Central memory CD4-positive, alpha-beta T cell (primary cell): Measurements from ENCODE around the gene TAF10.

ENCODE experiments used
- DNase-seq: peaks from one replicate; pipeline ENCODE4 v3.0.0; 2022
- total RNA-seq, 3 experiments: gene quantifications; one replicate each; lab custom pipeline; 2026; lab: John Stamatoyannopoulos, UW

Gene TAF10
- 7.5 to 41.5 (median 14.9) reads per million in 3 experiments for total RNA-seq

DNA sequence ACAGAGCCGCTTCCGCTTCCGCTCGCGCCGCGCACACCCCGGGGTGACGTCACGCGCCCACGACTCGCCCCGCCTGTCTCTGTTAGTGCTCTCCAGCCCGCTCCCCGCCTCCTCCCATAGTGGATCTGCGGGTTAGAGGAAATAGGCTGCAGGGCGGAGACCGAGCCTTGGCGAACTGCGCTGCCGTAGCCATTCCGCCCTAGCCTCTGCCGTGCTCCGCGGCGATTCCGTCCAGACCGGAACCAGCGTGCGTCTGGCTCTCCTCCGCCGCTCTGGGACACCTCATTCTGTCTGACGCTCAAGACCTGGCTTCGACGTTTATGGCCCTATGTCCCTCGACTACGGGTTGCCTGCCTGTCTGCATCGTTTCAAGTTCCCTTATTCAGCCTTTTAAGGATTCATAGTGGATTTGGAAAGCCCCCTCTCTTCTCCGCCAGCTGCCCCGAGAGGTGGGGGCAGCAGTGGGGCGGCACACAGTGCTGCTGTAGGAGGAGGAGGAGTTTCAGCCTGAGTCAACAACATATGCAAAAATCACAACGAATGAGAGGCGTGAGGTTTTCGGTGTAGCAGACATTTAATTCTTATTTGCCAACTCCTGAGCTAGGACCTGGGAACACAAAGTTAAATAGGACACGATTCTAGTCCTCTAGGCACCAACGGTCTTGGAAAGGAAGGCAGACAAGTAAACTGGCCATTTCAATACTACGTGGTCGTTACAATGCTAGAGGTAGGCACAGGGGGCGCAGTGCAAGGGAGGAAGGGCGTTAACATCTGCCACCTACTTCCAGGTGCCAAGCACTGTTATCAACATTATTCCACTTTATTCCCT, at the start of gene TAF10:
TSS of gene TAF10 (minus strand) at position 4 of the 829 bp plus-strand sequence. CDS start 27 bp downstream, outside the sequence.
- DNase-seq = peak; percentile 96

DNA sequence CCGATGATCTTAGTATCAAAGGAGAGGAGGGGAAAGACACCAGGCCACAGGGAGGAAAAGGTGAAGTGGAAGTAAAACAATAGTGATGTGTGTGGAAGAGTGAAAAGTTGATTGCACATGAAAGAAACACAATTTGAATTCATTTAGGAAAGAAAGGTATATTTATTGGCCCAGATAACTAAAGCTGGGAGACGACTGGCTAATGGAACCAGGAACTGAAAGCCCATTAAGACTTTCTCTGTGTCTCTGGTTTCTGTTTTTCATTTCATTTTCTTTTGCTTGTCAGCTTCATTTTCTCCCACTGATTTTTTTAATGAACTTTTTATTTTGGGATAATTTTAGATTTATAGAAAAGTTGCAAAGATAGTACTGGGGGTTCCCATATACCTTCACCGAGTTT, 48.7 kb upstream of the TAF10 start:
- no peak for DNase-seq

DNA sequence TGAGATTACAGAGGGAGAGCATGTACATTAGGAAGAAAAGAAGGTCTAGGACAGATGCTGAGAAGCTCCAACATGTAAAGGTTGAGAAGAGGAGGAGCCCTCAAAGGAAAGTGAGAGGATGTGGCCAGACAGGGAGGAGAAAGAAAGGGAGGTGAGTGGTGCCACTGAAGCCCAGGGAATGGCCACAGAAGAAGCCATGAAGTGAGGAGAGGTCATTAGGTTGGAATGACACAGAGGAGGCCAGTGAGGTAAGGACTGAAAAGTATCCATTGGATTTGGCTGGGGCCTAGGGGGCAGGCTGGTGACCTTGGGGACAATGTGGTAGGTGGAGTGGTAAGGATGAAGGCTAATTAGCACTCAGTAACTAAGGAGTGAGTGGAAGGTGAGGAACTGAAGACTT, 46.6 kb upstream of the TAF10 start:
- no peak for DNase-seq

DNA sequence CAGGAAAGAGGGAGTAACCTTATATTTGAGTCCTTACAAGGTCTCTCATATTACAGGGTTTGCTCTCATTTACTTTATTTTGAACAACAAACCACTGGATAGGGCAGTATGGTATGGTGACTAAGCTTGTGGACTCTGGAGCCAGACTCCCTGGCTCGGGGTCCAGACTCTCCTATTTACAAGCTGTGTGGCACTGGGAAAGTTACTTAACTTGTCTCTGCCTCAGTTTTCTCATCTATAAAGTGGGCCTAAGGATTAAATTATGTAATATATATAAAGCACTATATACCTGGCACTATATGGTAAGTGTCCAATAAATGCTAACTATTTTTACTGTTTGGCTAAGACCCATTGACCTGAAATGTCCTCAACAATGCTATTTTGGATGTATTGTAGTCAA, 45.3 kb upstream of the TAF10 start:
- no peak for DNase-seq

DNA sequence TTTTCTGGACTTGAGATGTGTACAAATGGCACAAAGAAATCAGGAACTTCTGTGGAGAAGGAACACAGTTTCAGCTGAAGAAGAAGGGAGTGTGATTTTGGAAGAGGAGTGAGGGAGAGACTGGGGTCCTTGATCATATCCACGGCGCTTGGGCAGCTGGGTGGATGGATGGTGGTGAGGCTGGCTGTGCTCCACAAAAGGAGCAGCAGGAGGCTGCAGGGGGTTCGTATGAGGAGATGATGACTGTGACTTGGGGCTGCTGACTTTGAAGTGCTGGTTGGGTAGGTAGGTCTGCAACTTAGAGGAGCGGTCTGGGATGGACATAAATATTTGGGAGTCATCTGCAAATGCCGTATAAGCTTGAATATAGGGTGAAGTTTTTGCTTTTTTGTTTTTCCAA, 44.9 kb upstream of the TAF10 start:
- no peak for DNase-seq

DNA sequence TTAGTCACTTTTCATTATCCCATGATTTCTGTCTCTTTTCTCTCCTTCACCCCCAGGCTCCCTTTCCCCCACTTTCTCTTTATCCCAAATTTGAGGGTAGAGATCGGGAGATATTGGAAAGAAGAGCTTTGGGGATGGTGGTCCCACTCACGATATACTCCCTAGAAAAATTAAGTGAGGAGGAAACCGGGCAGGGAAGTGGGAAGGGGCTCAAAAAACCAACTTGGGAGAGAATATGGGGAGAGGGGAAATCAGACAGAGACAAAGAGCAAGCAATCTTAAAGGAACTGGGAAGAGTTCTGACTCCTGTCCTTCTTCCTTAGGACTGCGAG, 44.5 kb upstream of the TAF10 start:
- DNase-seq = no peak

DNA sequence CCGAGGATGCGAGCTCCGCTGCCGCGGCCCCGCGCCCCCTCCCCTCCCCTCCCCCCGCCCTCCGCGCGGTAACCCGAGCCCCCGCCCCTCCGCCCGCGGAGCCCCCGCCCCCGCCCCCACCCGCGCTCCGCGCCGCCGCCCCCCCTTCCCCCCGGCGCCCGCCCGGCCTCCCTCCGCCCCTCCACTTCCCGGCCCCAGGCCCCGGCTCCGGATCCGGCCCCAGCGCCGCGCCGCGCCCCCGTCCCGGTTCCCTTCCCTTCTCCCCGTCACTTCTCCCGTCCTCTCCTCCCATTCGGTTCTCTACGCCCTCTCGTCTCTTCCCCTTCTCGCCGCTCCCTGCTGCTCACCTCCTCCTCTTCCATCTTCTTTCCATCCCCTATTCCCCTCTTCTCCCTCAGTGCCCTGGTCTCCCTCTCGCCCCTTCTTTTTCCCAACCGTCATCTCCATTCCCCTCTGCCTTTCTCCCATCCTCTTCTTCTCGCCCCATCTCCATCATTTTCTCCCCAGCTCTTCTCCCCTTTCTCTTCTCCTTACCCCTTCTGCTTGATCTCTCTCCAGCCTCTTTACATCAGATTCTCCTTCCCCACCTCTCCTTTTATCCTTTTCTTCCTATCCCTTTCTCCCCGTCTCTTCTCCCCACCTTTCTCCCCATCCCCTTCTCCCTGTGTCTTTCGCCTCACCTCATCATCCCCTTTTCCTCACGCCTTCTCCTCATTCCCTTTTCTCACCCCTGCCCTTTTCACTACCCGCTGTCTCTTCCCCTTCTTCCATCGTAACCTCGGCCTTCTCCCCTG, 44.0 kb upstream of the TAF10 start, which contains the start of gene DCHS1:
TSS of gene DCHS1 (minus strand) at position 20 of the 794 bp plus-strand sequence. CDS start 14,196 bp downstream, outside the sequence.
- DNase-seq = no peak

DNA sequence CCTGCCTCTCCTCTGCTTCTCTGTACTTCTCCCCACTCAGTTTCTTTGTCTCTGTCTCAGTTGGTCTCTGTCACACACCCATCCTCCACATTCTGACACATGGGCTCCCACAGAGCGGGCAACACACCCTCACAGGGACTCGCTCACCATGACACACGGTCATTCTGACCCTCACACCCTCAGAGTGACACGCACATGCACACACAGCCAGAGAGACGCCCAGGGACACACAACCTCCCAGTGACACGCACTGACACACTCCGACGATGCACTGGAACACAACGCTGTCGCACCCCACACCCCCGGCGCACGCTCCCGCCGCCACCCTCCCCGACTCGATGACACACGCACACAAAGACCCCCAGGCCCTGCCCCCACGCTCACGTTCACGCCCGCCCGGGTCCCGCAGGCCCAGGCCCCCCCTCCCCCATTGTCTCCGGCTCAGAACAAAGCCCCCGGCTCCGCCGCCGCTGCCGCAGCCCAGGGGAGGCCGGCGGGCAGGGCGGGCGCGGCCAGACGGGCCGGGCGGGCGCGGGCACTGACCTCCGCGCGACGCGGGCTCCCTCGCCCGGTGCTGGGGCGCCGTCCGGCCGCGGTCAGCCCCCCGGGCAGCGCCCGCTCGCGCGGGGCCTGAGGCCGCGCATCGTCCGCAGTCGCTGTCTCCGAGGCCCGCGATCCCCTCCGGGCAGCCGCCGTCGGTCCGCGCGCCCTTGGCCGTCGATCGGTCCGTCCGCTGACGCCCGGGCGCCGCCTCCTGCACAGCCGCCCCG, 43.2 kb upstream of the TAF10 start:
- no peak for DNase-seq

DNA sequence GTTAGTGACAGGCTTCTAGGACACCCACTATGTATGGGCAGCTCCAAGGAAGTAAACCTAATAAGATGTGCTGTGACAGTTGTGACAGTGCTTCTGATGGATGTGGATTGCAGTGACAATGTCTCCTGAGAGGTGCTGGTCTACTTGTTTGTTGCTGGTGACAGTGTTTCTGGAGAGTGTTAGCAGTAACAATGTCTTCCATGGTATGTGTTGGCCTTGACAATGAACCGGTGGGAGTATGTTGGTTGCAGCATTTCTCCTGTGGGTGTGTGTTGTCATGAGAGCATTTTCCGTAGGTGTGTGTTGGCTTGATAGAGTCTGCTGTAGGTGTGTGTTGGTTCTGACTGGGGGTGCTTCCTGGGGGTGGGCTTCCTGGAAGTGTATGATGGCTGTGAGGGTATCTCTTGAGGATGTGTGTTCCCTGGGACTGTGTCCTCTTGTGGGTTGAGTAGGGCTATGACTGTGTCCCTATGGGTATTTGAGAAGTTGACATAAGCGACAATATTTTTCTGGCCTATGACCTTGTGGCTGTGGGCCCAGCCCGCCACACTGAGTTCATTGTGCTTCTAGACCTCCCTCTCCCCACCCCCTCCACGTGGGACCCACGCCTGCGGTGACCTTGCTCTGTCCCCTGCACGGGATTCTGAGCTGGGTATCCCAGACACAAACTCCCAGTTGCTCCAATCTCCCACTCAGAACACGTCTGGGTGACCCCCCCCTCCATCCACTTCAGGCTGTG, 42.4 kb upstream of the TAF10 start:
- no peak for DNase-seq

DNA sequence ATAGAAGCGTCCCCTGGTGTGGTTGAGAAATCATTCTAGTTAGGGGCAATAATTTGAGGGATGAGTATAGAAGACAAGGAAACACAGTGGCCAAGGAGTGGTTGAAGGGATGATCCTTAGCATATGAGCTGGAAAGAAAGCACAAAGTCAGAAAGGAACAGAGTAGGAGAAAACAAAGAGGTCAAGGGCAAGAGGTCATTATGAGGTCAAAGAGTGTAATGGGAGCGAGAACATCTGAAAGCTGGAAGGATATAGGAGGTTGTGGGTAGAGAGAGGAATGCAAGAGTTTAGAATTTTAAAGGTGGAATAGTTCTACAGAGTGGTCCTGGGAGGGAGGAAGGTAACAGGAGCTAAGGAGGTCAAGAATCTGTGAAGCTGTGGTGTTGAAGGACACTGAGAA, 41.6 kb upstream of the TAF10 start:
- no peak for DNase-seq

DNA sequence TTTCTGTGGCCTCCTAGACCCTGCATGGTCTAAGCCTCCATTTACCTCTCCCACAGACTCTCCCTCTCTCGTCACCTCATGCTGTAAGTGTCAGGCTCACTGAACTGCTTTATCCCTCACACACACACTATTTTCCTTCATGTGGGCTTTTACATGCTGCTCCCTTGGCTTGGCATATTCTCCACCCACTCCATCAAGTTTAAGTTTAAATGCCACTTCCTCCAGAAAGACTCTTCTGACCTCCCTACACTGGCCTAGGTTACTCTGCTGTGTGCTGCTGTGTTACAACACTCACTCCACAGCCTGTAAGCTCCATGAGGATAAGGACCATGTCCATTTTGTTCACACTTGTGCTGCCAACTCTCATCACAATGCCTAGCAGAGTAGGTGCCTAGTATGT, 41.1 kb upstream of the TAF10 start:
- no peak for DNase-seq

DNA sequence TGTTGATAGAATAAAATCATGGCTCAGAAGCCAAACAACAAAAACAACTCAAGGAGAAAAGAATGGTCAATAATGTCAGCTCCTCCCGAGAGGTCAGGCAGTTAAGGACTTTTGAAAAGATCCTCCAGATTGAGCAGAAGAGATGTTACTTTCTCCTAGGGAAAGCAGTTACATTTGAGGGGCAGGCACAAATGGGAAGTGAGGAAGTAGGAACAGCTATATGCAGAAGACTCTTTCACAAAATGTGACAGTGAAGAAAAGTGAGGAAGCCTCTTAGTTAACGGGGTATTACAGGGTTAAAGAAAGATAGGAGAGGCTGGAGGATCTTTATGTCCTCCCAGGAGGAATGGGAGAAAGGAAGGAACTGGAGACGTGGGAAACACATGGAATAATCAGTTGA, 40.2 kb upstream of the TAF10 start:
- no peak for DNase-seq

DNA sequence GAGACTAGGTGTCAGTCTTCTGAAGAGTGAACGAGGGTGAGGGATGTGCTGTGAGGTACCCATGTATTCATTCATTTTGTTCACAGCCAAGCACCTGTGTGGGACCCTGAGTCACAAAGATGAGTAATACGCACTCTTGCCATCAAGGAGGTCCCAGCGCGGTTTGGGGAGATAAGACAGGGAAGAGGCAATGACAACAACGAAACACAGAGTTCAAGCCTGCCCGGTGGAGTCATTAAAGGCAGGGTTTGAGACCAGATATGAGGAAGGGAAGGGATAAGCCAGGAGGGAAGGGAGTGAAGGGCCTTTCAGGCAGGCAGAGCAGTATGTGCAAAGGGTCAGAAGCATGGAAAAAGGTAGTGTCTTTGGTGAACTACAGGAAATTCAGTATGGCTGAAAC, 39.0 kb upstream of the TAF10 start:
- DNase-seq = no peak

DNA sequence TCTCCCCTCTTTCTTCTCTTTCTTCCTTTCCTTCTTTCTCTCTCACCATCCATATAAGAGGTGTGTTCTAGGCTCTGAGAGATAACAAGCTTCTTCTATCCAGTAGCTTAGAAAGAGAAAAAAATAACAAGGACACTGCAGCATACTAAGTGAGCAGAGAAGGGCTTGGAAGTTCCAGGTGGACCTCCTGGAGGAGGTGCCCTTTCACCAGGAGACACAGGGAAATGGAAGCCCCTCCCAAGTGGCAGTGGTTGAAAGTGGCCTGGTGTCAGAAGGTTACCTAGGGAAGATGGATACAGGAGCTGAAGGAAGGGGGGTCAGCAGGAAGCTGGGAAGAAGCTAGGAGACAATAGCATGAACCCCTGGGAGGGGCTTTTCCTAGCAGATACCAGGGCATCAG, 38.1 kb upstream of the TAF10 start:
- no peak for DNase-seq

DNA sequence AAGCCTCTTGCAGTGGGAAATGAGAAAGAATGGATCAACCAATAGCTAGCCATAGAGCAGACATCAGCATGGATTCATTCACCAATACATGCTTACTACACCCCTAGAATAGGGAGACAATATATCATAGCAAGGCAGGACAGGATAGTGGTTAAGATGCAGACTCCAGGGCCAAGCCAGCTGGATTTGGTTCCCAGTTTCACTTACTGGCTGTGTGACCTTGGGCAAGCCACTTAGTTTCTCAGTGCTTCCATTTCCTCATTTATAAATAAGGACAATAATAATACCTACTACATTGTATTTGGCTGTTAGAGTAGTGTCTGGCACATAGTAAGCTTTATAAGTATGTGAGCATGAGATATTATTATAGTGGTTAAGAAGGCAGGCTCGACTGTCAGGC, 36.5 kb upstream of the TAF10 start:
- DNase-seq = no peak

DNA sequence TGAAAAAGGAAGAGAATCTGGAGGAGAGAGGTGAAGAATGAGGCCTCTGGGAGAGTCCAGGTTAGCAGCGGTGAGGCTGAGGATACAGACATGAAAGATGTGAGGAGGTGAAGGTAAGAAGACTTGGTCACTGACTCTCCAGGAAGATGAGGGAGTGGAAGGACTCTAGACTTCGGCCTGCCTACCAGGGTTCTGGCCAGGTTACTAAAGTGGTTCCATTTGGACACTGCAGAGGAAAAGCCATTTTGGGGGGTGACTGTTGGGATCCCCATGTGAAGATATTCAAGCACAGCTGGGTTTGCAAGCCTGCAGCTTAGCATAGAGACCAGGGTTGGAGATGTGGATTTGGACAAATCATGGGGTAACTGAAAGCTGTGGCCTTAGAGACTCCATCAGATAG, 35.8 kb upstream of the TAF10 start:
- DNase-seq = no peak

DNA sequence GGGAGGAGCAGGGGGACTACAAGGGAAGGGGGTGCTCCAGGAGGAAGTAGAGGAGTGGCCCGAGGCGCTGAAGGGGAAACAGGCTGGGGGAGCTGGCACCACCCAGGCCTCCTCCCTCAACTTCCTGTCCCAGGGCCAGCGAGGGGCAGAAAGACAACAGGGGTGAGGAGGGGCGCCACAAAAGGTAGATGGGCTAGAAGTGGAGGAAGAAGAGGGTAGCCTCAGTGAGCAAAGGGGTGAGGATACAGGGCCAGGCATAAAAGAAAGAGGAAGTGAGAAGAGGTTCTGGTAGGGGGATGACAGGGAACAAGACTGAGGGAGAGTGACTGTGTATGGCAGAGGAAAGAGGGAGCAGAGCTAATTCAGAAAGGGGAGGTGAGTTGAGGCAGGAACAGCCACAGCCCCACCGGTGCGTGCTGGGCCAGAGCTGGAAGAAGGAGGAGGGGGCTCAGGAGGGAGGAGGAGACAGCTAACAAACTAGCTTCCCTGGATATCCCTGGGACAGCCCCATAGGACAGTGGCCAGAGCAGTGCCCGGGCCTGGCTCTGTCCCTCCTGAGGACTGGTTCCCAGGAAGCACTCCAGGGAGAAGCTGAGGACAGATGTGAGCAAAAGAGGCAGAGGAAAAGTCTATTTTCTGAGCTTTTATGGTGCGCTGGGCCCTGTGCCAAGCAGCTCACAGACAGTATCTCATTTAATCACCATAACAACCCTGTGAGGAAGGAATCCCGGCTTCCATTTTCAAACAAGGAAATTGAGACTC, 35.1 kb upstream of the TAF10 start:
- no peak for DNase-seq

DNA sequence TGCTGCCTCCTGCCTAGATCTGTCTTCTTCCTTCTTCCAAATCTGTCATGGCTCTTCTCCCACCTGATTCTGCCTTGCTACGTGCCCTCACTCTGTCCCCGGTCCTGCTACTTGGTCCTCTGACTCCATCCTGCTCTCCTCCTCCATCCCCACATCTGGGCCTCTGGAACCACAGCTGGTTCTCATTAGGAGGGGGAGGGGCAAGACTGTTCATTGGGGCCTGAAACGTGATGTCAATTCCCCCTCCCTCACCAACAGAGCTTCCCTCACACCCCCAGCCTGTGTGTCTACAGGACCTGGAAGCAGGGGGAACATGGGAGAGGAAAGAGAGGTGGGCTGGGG, 34.5 kb upstream of the TAF10 start:
- DNase-seq = no peak

DNA sequence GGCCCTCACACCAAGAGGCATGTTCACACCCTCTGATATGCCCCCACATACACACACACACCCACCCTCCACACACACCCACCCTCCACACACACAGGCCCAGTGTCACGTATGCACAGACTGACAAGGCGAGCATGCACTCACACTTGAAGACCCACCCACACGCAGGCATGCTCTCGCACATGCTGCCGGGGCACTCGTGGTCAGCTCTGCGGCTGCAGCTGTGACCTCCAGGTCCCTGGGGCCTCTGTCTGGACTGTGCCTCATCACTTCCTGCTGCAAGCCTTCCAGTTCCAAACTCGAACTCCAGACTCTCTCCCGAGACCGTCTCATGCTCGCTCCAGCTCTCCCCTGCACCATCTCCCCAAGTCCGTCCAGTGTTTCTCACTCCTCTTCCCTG, 34.1 kb upstream of the TAF10 start:
- DNase-seq = no peak

DNA sequence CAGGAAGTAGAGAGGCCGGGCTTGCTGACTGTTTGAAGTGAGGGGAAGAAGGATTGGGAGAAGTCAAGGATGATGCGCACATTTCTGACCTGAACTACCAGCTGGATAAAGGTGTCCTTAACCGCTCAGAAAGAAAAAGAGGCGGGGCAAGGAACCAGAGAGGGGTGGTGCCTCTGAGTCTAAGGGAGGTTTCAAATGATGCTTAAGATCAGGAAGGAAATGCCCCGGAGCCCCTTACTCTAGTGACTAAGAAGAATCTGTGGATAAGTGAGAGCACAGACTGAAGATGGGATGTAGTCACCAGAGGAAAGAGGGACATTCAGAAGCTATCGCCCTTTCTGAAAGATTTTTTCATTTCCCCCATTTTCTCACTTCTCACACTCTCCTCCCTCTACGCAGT, 30.9 kb upstream of the TAF10 start:
- DNase-seq = no peak

DNA sequence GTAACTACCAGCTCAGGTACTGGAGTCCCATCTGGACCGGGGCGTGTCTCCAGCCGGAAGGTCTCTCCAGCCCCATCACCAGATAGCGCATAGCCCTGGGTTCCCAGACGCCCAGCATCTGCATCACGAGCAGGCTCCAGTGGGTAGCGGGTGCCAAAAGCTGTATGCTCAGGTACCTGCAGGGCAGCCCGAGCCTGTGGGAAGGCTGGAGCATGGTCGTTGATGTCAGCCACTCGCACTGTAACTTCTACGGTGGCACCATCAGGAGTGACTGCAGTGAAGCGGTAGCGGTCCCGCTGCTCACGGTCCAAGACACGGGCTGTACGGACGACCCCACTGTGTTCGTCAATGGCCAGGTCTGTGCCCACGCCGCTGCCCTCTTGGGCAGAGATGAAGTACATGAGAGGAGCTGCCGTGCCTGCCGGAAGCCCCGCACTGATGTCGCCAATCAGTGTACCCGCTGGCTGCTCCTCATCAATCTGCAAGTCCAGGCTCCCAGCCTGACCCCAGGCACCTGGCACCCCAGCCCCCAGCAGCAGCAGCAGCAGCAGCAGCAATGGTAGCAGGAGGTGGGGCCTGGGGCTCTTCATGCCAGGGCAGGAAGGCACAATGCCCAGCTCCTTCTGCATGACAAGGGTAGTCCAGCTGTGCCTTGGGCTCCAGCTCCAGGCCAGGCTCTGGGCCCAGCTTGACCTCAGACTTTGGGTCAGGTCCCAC, 29.1 kb upstream of the TAF10 start:
- DNase-seq = no peak
